GM21367 (cell line): Measurements from ENCODE around the gene MUC2.

Experiments
- ATAC-seq: cut with Tn5 transposase; IDR thresholded peaks from one replicate; pipeline ENCODE4 v1.9.1; 2021; ENCODE audit not compliant: unreplicated experiment

Gene MUC2

DNA sequence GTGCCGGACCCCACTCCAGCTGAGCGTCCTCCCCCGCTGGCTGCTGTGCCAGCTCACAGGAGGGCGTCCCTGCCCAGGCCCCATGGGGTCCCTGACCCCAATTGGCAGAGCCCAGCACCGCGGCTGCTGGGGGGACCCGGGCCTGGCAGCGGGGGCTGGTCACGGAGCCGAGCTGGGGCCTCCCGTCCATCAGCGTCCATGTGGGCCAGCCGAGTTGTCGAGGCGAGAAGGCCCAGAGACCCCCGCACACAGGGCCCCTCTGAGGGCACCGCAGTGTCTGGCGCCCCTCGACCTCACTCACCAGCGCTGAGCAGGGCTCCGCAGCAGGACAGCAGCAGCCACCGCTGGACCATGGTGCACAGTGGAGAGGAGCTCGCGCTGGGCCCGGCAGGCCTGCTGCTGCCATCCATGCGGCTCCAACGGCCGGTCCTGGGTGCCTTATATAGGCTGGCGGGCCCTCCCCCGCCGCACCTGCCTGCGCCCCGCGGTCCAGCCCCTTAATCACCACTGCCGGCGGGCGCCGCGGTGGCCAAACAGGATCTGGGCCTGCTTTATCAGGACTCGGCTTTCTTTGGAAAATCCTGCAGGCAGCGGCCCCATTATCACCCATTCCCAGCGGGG lies 38.3 kb upstream of the MUC2 start, which contains the start of gene MUC6:
Gene MUC6 (minus strand): TSS at position 416 of the 621 bp plus-strand sequence. CDS start 63 bp downstream, at position 353.
- ATAC-seq, result no peak

DNA sequence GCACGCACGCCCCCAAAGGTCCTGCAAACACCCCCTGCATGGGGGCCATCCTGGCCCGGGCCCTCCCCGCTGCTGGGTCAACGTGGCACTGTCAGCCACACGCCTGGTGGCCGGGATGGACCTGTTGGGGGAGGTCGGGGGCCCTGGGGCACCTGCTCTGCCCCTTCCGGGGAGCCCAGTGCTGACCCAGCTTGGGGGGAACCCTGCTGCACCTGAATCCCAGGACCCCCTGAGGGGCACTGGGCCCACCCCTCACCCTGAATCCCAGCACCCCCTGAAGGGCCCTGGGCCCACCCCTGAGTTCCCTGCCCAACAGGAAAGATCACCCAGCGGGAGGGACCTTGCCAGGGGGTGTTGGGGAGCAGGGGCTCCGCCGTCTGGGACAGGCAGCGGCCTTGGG lies 37.7 kb upstream of the MUC2 start:
- ATAC-seq, result no peak

- no peak for ATAC-seq
These were observed 37.1 kb upstream of the MUC2 start for GRCh38 chr11:1037506-1038055.

DNA sequence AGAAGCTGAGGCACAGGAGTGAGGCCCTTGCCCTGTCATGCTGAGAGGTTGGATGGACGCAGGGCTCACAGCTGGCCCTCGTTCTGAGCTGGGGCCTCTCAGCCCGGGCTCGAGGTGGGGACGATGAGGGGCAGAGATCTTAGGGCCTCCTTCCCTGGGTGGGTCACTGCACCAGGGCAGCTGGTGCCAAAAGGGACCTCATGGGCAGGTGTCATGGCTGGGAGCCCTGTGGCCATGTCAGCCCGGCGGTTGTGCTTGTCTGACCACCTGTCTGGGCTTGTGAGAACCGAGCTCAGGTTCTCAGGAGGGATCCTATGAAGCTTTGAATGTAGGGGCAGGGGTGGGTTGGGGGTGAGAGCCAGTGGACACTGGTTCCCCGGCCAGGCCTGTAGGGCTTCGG lies 36.3 kb upstream of the MUC2 start:
- ATAC-seq, result no peak

- ATAC-seq, result no peak
These were observed 35.8 kb upstream of the MUC2 start for GRCh38 chr11:1038921-1039320.

GRCh38 chr11:1039481-1040427 lies 34.9 kb upstream of the MUC2 start:
- ATAC-seq, result no peak

- ATAC-seq, result no peak
These were observed 34.1 kb upstream of the MUC2 start for GRCh38 chr11:1040428-1041148.

- no peak for ATAC-seq
These were observed 33.6 kb upstream of the MUC2 start for GRCh38 chr11:1041149-1041467.

DNA sequence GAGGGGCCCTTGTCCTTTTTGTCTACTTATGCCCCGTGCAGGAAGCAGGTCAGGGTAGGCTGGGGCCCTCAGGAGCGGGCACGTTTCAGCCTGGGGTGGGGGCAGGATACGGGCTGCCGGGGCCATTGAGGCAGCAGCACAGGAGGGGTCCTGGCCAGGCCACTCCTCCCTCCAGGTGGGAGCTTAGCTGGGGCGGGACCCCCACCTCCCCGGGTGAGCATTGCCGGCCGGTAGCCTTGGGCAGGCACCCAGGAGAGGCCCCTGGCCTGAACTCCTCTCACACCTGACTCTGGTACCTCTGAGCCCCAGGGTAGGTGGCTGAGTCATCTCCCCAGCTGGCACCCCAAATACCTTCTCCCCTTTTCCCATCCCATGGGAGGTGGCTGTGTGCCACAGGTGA lies 33.2 kb upstream of the MUC2 start:
- ATAC-seq, result no peak

GRCh38 chr11:1041936-1042608 lies 32.6 kb upstream of the MUC2 start:
- ATAC-seq, result no peak

DNA sequence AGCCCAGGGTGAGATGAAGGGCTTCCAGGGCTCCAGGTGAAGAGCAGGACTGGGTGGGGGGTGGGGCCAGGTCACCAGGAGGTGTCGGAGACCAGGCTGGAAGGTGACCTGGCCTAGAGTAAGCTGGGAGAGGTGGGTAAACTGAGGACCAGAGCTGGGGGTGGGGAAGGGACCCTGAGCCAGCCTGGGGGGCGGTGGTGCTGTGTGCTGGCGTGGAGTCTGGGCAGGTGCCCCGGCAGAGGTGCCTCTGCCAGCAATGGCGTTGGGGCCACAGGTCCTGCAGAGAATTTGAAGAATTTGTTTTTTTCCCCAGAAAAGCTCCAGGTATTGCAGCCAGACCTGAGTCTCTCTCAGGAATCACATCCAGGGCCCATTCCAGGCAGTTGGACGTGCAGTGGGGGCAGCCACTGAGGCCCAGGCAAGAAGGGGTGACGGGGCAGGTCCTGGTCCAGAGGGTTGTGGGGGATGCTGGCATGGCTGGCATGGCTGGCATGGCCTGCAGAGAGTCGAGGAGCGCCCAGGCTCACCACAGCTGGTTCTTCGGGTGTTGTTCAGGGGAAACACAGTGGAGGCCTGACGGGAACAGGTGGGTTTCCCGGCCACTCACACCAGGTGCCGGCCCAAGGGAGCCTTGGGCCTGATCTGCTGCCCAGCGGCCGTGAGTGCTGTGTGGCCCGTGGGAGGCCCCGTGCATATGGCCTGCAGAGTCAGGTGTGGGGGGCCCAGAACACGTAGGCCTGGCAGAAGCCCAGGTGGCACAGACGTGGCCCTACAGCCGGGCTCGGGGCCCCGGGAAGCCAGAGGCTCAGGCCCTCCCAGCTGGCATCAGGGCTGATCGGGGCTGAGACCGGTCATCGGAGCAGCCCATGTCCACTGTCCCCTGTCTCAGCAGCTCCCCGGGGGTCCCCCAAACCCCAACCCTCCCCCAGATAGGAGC lies 31.8 kb upstream of the MUC2 start:
- no peak for ATAC-seq

GRCh38 chr11:1043563-1044096 lies 31.0 kb upstream of the MUC2 start:
- no peak for ATAC-seq

DNA sequence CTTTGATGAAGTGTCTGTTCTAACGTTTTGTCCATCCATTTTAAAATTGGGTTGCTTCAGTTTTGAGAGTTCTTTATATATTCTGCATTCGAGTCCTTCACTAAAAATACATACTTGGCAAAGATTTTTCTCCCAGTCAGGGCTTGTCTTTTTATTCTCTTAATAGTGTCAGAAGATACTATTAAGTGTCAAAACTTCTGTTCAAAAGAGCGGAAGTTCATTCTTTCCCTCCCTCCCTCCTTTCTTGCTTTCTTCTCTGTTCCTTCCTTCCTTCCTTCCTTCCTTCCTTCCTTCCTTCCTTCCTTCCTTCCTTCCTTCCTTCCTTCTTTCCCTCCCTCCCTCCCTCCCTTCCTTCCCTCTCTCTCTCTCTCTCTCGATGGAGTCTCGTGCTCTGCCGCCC lies 30.5 kb upstream of the MUC2 start:
- ATAC-seq, result no peak

GRCh38 chr11:1047595-1048156 lies 27.0 kb upstream of the MUC2 start:
- ATAC-seq, result no peak

GRCh38 chr11:1048375-1049070 lies 26.2 kb upstream of the MUC2 start:
- no peak for ATAC-seq

- ATAC-seq, result no peak
These were observed 25.6 kb upstream of the MUC2 start for GRCh38 chr11:1049071-1049405.

- ATAC-seq, result no peak
These were observed 25.2 kb upstream of the MUC2 start for GRCh38 chr11:1049431-1049891.

DNA sequence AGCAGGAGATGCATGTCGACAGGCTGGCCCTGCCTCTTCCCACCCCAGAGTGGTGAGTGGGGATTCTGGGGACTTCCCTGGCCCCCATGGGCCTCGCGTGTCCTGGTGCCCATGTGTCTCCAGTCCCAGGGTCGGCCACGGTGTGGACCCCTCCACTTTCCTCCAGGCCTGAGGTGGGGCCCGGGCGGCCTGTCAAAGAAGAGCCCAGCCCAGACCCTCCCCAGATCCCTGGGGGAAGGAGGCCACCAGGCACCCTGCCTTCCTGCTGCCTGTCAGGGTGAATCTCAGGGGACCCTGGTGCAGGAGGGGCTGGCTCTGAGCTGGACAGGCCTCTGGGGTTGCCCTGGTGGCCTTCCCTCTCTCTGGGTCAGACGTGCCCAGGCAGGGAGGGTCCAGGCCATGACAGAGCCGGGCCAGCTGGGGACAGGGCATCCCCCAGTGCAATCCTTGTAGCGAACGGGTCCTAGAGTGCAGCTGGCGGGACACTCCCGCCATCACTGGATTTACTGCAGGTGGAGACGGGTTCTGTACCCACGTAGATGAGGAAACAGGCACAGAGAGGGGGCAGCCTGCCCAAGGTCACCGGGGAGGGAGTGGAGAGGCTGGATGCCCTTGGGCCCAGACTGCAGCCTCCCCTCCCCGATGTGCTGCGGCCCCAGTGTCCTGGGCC lies 24.6 kb upstream of the MUC2 start:
- no peak for ATAC-seq
